Measurements from ENCODE around the gene TBC1D2. TPM values are rescaled to one million over a fixed set of nuclear protein-coding genes. Genes with fewer than 3 reads are reported as not detected.

The TBC1D2 gene
- total RNA-seq, 1 donor, result 114 TPM

DNA sequence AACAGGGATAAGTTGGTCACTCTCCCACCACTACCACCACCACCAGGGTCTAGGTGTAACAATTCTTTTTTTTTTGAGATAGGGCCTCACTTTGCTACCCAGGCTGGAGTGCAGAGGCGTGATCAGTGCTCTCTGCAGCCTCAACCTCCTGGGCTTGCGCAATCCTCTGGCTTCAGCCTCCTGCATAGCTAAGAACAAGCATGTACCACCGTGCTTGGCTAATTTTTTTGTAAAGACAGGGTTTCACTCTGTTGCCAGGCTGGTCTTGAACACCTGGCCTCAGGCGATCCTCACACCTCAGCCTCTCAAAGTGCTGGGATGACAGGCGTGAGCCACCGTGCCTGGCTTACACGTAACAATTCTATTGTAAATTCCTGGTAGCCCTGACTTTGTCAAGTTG, 90.5 kb downstream of the TBC1D2 start:
- Histone ChIP-seq H3K4me3 (ENCODE audit: insufficient read depth, low read length) (no peak overlapping the region), H3K27ac (ENCODE audit: low read depth, low read length) (no peak overlapping the region)

DNA sequence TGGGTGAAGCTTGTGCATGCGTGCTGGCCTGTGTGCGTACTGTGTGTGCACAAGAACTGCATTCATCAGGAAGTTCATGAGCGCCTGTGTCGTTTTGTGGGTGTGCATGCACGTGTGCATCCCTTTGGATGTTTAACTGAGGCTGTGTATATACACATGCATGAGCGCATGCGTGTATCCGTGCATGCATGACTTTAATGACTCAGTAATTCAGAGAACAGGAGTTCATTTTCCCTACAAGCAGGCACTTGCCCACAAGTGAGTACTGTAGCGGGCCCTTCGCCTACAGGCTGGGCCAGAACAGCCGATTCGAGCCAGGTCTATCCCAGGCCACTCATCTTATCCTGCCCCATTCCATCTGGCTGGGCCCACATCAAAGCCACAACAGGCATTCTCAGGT, 92.8 kb downstream of the TBC1D2 start:
- Histone ChIP-seq H3K79me2 (ENCODE audit: insufficient read depth, low read length) (no peaks in the 10 kb centered on the region), H3K4me1 (ENCODE audit: insufficient read depth, low read length) (no peaks in the 10 kb centered on the region), H3K9me3 (ENCODE audit: low read depth, low read length) (no peaks in the 10 kb centered on the region), H3K4me2 (ENCODE audit: insufficient read depth, low read length) (no peak overlapping the region), H3K27ac (ENCODE audit: low read depth, low read length) (no peak overlapping the region), H2AFZ (ENCODE audit: low read length) (no peak overlapping the region), H3K36me3 (ENCODE audit: insufficient read depth, low read length) (no peaks in the 10 kb centered on the region), H3K4me3 (ENCODE audit: insufficient read depth, low read length) (no peak overlapping the region), H4K20me1 (ENCODE audit: insufficient read depth, low read length) (no peaks in the 10 kb centered on the region), H3K27me3 (ENCODE audit: insufficient read depth, low read length) (peaks cover 3% of the 10 kb centered on the region)
- no peak for DNase-seq (ENCODE audit: insufficient read length, low spot score, missing footprints)
- TF ChIP-seq, protein P1, sequence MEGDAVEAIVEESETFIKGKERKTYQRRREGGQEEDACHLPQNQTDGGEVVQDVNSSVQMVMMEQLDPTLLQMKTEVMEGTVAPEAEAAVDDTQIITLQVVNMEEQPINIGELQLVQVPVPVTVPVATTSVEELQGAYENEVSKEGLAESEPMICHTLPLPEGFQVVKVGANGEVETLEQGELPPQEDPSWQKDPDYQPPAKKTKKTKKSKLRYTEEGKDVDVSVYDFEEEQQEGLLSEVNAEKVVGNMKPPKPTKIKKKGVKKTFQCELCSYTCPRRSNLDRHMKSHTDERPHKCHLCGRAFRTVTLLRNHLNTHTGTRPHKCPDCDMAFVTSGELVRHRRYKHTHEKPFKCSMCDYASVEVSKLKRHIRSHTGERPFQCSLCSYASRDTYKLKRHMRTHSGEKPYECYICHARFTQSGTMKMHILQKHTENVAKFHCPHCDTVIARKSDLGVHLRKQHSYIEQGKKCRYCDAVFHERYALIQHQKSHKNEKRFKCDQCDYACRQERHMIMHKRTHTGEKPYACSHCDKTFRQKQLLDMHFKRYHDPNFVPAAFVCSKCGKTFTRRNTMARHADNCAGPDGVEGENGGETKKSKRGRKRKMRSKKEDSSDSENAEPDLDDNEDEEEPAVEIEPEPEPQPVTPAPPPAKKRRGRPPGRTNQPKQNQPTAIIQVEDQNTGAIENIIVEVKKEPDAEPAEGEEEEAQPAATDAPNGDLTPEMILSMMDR (IDR thresholded peaks at IDR 0.05; ENCODE audit: extremely low read depth, low read depth, low read length), result no peak

More for the DNA sequence above, 90.5 kb downstream of the TBC1D2 start:
- Histone ChIP-seq H4K20me1 (ENCODE audit: insufficient read depth, low read length) (no peaks in the 10 kb centered on the region), H2AFZ (ENCODE audit: low read length) (no peak overlapping the region), H3K4me2 (ENCODE audit: insufficient read depth, low read length) (no peak overlapping the region), H3K4me1 (ENCODE audit: insufficient read depth, low read length) (no peaks in the 10 kb centered on the region), H3K9me3 (ENCODE audit: low read depth, low read length) (no peaks in the 10 kb centered on the region), H3K27me3 (ENCODE audit: insufficient read depth, low read length) (peaks cover 6% of the 10 kb centered on the region), H3K36me3 (ENCODE audit: insufficient read depth, low read length) (no peaks in the 10 kb centered on the region), H3K79me2 (ENCODE audit: insufficient read depth, low read length) (no peaks in the 10 kb centered on the region)
- TF ChIP-seq, protein P1 (IDR thresholded peaks at IDR 0.05; ENCODE audit: extremely low read depth, low read depth, low read length), result no peak
- DNase-seq (ENCODE audit: insufficient read length, low spot score, missing footprints), result no peak

DNA sequence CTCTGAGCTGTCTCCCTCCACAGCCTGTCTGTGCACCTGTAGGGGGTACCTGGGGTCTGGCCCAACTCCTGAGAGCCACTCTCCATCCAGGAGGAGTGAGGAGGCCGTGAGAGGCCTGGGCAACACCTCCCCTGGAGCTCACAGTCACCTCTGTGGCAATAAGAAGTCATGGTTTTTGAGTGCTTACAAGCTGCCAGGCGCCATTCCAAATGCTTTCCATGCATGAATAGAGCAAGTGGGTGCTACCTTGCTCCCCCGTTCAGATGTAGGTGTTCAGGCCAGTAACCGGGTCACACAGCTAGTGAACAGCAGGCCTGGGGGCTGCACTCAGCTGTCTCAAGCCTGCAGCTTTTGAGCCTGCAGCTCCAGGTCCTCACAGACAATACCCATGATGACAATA, 93.6 kb downstream of the TBC1D2 start:
- H4K20me1 ChIP-seq (ENCODE audit: insufficient read depth, low read length), result no peaks in the 10 kb centered on the region

DNA sequence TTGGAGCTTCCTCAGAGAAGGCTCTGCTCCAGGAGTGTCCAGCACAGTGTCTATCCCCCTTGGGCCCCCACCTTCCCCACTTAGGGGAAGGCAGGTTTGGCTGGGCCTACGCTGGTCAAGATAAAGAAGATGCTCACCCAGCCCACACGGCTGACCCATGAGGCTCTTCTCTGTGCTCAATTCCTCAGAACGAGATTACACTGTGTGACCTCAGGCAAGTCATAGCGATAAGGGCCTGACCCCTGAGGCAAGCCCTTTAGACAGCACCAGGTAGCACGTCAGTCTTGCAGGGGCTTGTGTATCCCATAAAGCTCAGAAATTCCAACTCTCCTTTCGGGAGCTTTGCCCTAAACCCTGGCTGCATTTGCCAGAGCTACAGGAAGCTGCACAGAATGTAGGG, 95.7 kb downstream of the TBC1D2 start:
- TF ChIP-seq, protein P1 (IDR thresholded peaks at IDR 0.05; ENCODE audit: extremely low read depth, low read depth, low read length), result no peak
- H3K4me3 ChIP-seq (ENCODE audit: insufficient read depth, low read length), result no peak overlapping the region
- peak; percentile 45 for DNase-seq (ENCODE audit: insufficient read length, low spot score, missing footprints)
- H3K79me2 ChIP-seq (ENCODE audit: insufficient read depth, low read length), result no peaks in the 10 kb centered on the region
- H3K4me2 ChIP-seq (ENCODE audit: insufficient read depth, low read length), result no peak overlapping the region
- no peak overlapping the region for H3K27ac ChIP-seq (ENCODE audit: low read depth, low read length)
- H3K36me3 ChIP-seq (ENCODE audit: insufficient read depth, low read length), result no peaks in the 10 kb centered on the region
- H2AFZ ChIP-seq (ENCODE audit: low read length), result no peak overlapping the region
- H3K4me1 ChIP-seq (ENCODE audit: insufficient read depth, low read length), result no peaks in the 10 kb centered on the region
- H4K20me1 ChIP-seq (ENCODE audit: insufficient read depth, low read length), result no peaks in the 10 kb centered on the region
- no peaks in the 10 kb centered on the region for H3K9me3 ChIP-seq (ENCODE audit: low read depth, low read length)
- peaks cover 5% of the 10 kb centered on the region for H3K27me3 ChIP-seq (ENCODE audit: insufficient read depth, low read length)

More for the DNA sequence above, 93.6 kb downstream of the TBC1D2 start:
- no peaks in the 10 kb centered on the region for H3K36me3 ChIP-seq (ENCODE audit: insufficient read depth, low read length)
- TF ChIP-seq, protein P1 (IDR thresholded peaks at IDR 0.05; ENCODE audit: extremely low read depth, low read depth, low read length), result no peak
- DNase-seq (ENCODE audit: insufficient read length, low spot score, missing footprints), result peak; percentile 5
- no peak overlapping the region for H3K27ac ChIP-seq (ENCODE audit: low read depth, low read length)
- H3K79me2 ChIP-seq (ENCODE audit: insufficient read depth, low read length), result no peaks in the 10 kb centered on the region
- no peaks in the 10 kb centered on the region for H3K4me1 ChIP-seq (ENCODE audit: insufficient read depth, low read length)
- no peak overlapping the region for H3K4me2 ChIP-seq (ENCODE audit: insufficient read depth, low read length)
- no peak overlapping the region for H3K4me3 ChIP-seq (ENCODE audit: insufficient read depth, low read length)
- peaks cover 5% of the 10 kb centered on the region for H3K27me3 ChIP-seq (ENCODE audit: insufficient read depth, low read length)
- no peak overlapping the region for H2AFZ ChIP-seq (ENCODE audit: low read length)
- no peaks in the 10 kb centered on the region for H3K9me3 ChIP-seq (ENCODE audit: low read depth, low read length)

All from osteoblast (primary cell).